ENCODE data around the gene KCNN1. TPM values are rescaled to one million over a fixed set of nuclear protein-coding genes. Genes with fewer than 3 reads are reported as not detected.
"Not testable (repeated sequence)": the region's sequence is repeated elsewhere in the genome, so short reads cannot be mapped to it uniquely, and the experiment has no call there.

KCNN1 gene
- total RNA-seq, 4 donors from 2014 or later, result 0.12 to 1.0 (median 0.88) TPM; not detected in 1

DNA sequence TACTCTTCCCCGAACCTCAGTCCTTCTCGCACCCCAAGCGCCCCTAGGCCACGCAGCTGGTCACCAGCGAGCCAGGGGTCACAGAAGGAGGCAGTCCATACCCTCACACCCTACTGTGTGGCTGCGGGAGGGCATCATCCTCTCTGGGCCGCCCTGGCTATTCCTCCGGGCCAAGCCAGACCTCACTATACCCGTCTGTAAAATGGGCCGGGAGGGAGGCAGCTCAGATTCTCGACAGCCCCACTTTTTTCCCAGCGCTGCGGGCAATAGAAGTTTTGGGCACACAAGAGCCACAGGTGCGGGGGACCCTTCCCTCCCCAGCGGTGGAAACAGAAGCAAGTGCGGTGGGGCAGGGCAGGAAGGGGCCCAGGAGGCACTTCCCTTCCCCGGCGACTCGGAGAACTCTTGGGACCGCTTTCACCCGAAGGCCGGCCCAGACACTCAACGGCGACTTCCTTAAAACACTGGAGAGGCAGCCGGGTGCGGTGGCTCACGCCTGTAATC lies 35.5 kb downstream of the KCNN1 start:
- DNase-seq (ENCODE audit: low spot score), result no peak
- no peak for ATAC-seq (ENCODE audit: low FRiP score)
- TF ChIP-seq CTCF (IDR thresholded peaks at IDR 0.05), result no peak

- not testable (repeated sequence) for DNase-seq (ENCODE audit: low spot score); ATAC-seq (ENCODE audit: low FRiP score)
Observed at GRCh38 chr19:18005750-18006149, 38.8 kb downstream of the KCNN1 start.

DNA sequence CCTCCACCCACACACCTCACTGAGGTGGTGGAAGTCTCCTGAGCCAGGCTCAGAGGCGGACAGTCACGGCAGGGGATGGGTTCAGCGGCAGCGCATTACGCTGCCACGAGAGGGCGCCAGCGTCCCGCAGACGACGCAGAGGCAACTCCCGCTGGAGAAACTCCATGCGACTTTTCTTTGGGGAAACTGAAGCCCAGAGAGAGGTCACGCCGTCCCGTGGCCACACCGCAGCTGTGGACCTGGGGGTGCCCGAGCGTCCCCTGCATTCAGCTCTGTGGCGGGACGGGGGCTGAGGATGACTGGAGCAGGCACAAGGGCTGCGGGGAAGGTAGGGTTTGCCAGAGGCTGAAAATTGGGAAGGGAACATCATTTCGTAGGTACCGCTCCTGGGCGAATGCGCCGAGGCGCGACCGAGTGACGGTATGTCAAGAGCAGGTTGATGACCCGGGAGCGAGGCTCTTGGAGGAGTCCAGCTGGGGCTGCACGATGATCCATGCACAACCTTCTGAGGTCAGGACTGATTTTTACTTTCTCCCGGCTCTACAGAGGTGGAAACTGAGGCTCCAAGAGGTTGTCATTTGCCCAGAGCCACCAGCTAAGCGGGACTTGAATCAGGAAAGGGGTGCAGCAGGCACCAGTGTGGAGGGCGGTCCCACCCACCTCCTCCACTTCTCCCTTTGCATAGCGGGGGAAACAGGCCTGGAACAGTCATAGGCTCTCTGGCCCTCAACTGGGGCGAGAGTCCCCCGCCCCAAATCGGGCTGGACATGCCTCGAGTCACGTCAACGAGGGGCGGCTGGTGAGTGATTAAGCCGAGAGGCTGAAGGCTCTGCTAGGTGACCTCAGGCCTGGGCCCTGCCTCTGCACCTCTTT lies 40.4 kb downstream of the KCNN1 start:
- TF ChIP-seq CTCF (IDR thresholded peaks at IDR 0.05), result peak in 2 of 3 donors; percentile 82 to 90
- ATAC-seq (ENCODE audit: low FRiP score), result peak; percentile 69
- DNase-seq (ENCODE audit: low spot score), result peak; percentile 55

GRCh38 chr19:18007917-18008673 lies 41.2 kb downstream of the KCNN1 start, which contains the start of gene ARRDC2:
TSS of gene ARRDC2 (plus strand) at chr19:18008170. CDS start at chr19:18008311, 141 bp downstream.
- peak; percentile 68 for DNase-seq (ENCODE audit: low spot score)
- peak; percentile 81 for ATAC-seq (ENCODE audit: low FRiP score)
- TF ChIP-seq CTCF (IDR thresholded peaks at IDR 0.05), result no peak

- DNase-seq (ENCODE audit: low spot score), result no peak
- no peak for TF ChIP-seq CTCF (IDR thresholded peaks at IDR 0.05)
- no peak for ATAC-seq (ENCODE audit: low FRiP score)
Observed at GRCh38 chr19:18008814-18009213, 41.9 kb downstream of the KCNN1 start.

DNA sequence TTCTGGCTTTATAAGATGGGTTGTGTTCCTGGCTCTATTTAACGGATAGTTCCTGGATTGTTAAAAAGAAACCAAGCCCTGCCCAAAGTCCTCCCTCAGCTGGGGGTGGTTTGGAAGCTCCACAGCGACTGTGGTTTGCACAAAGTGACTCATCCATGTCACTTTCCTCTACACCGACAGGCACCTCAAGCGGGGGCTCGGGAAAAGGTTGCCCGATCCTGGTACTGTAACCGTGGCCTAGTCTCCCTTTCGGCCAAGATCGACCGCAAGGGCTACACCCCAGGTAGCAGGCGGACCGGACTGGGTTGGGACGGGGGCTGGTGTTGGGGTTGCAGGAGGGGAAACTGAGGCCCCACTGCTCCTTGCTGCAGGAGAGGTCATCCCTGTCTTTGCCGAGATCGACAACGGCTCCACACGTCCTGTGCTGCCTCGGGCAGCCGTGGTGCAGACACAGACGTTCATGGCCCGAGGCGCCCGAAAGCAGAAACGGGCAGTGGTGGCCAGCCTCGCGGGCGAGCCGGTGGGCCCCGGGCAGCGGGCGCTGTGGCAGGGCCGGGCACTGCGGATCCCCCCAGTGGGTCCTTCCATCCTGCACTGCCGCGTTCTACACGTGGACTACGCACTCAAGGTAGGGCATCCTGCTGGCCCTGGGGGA lies 42.6 kb downstream of the KCNN1 start:
- DNase-seq (ENCODE audit: low spot score), result no peak
- no peak for TF ChIP-seq CTCF (IDR thresholded peaks at IDR 0.05)

GRCh38 chr19:18010149-18010548 lies 43.2 kb downstream of the KCNN1 start:
- no peak for ATAC-seq (ENCODE audit: low FRiP score)
- TF ChIP-seq CTCF (IDR thresholded peaks at IDR 0.05), result no peak
- DNase-seq (ENCODE audit: low spot score), result no peak

More for the DNA sequence above, 42.6 kb downstream of the KCNN1 start:
- no peak for ATAC-seq (ENCODE audit: low FRiP score)

Data from omental fat pad (tissue), 4 donors.